HG02763 (cell line): Measurements from ENCODE around the gene MCAT.
"Not testable (repeated sequence)": the region's sequence is repeated elsewhere in the genome, so short reads cannot be mapped to it uniquely, and the experiment has no call there.

Experiments
- ATAC-seq: cut with Tn5 transposase; IDR thresholded peaks from one replicate; pipeline ENCODE4 v1.9.1; 2021; ENCODE audit warnings: mild to moderate bottlenecking, moderate library complexity; ENCODE audit not compliant: unreplicated experiment

Gene MCAT

DNA sequence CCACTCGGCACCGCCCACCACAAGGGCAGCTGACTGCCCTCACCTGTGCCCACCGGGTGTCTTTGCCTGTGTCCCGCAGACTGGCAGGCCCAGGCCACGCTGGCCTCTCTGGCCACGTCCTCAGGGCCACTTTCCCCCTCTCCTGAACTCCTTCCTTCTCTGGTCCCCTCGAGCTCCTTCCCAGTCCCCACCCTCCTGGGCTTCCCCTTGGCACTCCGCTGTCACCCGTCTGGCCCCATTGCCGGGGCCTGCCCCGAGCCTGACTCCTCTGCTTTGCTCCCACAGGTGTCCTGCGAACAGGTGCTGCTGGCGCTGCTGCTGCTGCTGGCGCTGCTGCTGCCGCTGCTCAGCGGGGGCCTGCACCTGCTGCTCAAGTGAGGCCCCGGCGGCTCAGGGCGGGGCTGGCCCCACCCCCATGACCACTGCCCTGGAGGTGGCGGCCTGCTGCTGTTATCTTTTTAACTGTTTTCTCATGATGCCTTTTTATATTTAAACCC lies 14.2 kb downstream of the MCAT start:
- no peak for ATAC-seq

DNA sequence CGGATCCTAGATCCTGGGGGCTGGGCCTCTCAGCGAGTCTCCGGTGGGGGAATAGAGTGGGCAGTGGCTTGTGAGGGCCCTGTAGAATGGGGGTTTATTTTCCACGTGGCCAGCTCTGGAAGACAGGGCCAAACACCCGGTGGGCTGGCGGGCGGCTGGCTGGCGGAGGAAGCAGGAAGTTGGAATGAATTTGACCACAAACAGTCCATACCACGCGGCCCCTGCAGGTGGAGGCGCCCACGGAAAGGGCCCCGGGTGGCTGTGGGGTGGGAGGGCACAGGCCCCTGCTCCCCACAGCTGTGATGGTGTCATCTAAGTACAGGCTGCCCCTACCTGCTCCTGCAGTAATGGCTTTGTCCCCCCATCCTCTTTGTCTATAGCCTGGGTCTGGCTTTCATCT lies 15.1 kb downstream of the MCAT start:
- no peak for ATAC-seq

DNA sequence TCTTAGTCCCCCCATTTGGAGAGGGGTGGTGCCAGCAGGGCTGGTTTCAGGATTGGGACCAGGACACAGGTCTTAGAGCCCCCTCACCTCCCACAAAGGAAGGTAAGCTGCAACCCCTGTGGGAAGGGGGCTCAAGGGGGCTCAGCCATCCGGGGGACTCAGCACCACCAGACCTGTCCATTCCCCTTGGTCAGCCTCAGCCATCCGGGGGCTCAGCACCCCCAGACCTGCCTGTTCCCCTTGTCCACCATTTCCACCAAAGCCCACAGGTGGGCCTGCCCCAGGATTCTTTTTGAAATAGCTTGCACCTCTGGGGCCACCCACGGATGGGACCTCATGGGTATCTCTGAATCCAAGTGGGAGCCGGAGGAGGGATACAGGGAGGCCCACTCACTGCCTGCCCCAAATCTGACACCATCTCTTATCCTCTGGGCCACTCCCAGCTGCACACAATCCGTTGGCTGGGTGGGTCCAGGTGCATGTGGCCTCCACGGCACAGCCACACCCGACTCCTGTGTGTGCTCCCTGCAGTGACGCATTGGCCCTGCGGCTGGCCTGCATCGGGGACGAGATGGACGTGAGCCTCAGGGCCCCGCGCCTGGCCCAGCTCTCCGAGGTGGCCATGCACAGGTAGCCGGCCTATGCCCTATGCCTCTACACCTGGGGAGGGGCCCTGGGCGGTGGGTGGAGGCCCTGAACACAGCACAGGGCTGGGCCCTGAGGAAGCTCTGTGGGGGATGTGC lies 15.9 kb downstream of the MCAT start:
- ATAC-seq = no peak

DNA sequence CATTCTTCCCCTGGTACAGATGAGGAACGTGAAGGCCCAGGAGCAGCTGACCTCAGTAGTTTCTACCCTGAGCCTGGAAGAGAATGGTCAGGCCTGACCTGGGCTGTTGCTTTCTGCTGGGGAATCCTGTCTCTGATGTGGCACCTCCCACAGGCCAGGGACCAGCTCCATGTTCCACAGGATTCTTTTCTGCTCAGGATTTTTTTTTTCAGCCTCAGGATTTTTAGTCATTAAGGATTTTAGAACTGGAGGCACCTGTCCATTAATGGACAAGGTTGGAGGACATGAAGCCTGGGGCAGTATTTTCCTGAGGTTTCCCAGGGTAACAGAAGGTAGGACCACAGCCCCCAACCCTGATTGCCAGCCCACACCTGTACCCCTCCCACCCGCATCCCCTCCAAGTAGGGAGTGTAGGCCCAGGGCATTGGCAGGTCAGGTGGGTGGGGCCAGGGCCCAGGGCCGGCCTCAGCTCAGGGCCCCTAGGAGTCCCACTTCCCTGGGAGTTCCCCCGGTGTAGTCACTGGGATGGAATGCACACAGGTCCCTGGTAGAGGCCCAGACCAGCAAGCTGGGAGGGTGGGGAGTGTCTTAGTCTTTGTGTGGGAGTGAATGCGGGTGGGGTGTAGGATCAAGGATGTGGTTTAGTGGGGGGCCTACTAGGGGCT lies 16.6 kb downstream of the MCAT start:
- no peak for ATAC-seq

DNA sequence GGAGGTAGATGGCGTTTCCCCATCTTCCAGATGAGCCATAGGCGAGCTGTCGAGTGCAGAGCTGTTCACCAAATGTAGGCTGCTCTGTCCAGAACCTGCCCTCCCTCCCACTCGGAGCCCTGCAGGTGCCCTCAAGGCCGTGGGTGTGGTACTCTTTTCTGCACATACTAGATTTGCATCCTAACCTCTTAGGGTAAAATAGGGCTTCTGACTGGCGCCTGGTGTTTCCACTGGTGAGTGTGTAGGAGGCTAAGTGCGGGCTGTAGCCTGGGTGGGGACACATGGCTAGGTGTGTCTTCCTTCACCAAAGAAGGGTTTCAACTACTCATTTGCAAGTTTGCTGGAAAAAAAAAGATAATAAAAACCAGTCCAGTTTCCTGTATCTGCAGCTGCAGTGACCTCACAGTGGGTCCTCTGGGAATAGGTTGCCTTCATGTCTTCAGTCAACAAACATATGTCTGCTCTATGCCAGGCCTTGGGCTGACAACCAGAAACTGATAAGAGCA lies 24.2 kb downstream of the MCAT start:
- ATAC-seq = peak; percentile 61

DNA sequence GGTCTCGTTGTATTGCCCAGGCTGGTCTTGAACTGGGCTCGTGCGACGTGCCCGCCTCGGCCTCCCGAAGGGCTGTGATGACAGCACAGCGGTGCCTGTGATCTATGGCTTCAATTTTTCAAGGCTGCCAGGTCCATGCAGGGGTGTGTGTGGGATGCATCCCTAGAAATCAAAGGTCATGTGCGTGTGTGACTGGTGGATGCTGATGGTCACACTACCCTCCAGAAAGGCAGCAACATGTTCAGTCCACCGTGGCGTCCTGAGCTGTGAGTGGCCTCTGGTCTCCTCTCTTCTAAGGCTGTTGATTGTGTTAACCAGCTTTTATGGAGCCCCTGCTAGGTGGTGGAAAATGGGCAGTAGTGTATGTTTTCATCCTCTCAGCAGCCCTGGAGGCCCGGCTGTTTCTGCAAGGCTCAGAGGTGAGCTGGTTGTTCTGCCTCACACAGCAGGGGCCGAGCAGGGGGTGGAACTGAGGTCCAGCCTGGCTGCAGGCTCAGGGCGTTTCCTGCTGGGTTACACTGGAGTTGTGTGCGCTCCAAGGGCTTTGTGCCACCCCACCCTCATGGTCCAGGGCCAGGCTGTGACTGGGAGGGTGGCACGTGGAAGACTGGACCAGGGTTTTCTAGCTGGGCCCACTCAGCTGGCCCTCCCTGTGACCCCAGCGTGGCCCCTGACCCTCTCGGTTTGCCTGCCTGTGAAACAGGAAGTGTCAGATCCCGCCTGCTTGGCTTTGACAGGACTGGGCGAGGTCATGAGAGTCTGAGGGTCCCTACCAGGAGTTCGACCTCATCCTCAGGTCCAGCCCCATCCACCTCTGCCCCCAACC lies 25.0 kb downstream of the MCAT start:
- ATAC-seq = no peak

DNA sequence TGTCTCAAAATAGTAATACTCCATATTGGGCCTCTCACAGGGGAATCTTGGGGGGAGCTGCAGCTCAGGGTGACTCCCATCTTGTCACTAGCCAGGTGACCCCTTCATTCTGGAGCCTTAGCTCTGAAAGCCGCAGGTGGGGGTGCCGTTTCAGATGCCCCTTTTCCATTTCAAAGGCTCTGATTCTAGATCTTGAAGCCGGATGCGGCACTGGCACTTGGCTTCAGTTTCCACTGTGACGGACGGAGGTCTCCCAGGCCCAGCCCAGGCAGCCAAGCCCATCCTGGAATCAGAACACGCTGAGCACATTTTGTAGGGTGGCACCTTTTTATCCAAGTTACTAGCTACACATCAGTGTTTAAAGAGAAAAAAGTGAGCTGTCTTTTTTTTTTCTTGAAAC lies 26.3 kb downstream of the MCAT start:
- no peak for ATAC-seq

DNA sequence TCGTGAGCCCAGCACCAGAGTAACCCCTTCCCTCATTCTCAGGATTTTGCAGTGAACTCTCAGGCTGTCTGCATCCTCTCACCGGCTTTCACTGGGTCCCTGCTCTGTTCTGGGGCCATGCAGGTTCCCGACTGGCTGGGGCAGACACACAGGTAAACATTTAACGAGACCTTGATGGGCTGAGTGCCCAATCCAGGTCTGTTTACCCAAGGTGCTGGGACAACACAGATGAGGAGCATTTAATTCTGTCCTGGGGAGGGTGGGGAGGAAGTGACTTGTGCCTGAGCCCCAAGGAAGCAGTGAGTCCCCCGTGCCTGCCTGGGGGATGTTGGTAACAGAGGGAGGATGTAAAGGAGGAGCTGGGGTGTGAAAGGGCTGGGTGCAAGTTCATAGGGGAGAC lies 28.2 kb downstream of the MCAT start:
- ATAC-seq = no peak

DNA sequence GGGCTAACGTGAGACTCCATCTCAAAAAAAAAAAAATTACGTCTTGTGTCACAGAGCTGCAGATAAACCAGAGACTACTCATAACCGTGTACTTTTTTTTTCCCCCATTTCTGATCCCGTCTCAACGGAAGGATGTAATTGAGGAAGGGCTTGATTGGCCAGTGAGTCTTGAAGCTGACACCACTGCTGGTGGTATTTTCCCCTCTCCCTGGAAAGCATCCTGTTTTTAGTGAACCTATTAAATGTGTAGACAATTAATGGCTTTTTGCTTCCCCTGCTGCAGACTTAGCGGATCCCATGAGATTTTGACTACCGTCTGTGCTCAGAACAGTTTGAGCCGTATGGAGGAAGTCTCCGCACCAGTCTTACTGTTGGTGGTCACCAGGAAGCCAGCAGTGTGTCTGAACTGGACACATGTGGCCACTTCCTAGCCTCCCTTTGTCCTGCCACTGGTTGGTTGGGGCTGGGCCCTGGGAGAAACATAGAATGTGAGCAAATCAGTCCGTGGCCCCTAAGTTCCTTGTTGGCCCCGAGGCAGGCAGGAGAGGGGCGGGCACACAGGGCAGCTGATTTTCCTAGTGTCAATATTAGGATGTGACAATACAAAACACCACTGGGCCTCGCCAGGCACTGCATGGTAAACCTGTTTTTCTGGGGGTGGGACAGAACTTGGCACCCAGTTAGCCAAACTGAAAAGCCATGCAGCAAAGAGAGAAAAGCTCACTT lies 29.5 kb downstream of the MCAT start:
- ATAC-seq = no peak

DNA sequence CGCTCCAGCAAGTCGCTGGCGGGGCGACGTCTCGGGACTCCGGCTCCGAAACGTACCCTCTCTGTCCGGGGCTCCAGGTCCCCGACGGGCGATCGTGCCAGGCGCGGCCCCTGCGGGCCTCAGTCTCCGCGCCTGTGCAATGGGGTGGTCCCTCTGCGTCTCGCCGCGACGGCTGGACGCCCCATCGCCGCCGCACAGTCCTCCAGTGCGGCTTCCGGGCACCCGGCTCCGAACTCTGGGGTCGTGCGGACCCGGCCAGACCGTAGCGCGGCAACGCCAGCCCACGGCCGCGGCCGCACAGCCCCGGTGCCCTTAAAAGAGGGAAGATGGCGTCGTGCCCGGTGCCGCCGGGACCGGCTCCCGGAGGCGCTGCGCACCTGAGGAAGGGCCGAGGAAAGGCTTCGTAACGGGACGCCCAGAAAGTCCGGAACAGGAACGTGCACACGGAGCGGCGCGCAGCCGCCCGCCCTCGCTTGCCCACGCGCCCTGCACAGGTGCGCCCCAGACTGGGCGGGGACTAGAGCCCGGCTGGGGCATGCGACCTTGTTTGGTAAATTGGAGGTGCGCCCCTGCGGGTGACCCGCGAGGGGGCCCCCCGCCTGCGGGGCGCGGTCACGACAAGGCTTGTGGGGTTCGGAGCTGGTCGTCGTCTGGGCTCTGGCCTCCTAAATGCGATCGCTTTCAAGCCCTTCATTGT lies 32.1 kb downstream of the MCAT start:
- no peak for ATAC-seq

DNA sequence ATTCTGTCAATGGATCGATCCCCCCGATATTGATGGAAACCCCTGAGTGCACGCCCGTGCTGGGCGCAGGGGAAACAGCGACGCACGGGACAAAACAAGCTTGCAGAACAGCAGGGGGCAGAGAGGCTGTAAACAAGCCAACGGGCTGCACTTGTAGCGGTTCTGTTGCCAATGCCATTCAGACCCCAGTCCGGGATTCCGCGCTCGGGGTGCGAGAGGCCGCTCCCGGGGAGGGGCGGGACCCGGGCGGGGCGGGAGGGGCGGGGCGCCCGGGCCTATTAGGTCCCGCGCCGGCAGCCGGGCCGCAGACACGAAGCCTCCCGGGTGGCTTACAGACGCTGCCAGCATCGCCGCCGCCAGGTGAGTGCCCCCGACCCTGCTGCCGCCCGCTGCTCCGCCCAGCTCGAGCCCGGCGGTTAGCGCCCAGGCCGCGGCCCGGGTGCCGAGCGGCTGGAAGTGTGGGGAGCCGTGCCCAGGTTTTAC lies 32.7 kb downstream of the MCAT start, which contains the start of gene BIK:
BIK (plus strand) TSS at position 307 of the 483 bp plus-strand sequence. CDS start 13,273 bp downstream, outside the sequence.
- no peak for ATAC-seq

DNA sequence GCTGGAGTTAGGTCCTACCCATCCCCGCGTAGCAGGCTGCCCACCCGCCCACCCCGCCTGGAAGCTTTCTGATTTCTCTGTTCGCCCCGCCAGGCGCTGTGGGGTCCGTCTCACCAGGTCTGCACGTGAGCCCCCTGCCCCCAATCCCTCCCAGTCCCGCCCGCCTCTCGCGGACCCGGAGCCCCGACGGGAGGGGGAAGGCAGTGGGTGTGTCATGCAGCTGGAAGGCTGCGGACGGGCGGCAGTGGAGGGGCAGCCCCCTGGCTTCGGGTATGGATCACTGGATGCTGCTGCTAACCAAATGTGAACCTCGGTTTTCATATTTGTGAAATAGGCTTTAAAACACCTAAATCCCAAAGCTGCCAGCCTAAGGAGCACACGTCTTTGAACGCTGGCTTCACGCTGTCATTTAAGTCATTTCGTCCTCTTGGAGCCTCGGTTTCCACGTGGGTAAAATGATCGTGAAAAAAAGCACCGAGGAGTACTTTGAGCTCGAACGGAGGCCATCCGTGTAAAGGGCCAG lies 33.2 kb downstream of the MCAT start:
- ATAC-seq = no peak

DNA sequence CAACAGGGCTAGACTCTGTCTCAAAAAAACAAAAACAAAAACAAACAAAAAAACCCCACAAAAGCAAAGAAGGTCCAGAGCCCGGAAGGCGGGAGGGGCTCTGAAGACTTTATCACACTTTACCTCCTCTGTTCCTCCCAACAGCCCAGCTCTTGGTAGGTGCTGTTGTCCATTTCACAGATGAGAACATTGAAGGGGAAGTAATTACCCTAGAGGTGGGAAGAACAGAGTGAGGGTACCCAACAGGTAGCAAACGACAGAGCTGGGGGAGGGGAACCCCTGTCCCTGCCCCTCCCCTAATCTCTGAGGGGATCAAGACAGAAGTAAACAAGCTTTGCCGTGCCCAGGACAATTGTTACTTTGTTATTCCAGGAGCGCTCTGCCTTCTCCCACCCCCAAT lies 33.7 kb downstream of the MCAT start:
- ATAC-seq = no peak

DNA sequence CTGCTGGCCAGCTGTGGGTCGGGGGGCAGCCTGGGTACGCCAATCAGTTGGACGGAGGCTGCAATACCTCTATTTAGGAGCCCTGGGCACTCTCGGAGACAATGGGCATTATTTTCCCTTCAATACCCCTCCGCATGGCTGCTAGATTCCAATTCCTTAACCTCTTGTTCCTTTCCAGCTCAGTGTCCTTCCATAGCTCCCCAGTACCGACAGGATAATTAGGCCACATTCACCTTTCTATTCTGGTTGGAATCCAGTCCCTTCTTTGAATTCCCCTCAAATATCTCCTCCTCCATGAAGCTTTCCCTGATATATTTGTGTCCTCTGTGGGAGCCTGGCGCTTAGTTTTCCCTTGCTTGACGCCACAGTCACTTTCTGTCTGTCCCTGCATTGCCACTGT lies 36.9 kb downstream of the MCAT start:
- no peak for ATAC-seq

DNA sequence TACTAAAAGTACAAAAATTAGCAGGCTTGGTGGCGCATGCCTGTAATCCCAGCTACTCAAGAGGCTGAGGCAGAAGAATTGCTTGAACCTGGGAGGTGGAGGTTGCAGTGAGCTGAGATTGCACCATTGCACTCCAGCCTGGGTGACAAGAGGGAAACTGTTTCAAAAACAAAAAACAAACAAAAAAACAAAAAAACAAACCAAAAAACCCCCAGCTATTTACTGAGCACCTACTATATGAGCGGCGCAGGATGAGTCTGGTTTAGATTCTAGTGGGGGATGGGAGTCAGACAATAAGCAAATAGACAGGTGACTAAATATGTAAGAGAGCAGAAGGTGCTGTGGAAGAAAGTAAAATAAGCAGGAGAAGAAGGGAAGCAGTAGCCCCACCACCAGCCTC lies 38.2 kb downstream of the MCAT start:
- ATAC-seq = not testable (repeated sequence)

DNA sequence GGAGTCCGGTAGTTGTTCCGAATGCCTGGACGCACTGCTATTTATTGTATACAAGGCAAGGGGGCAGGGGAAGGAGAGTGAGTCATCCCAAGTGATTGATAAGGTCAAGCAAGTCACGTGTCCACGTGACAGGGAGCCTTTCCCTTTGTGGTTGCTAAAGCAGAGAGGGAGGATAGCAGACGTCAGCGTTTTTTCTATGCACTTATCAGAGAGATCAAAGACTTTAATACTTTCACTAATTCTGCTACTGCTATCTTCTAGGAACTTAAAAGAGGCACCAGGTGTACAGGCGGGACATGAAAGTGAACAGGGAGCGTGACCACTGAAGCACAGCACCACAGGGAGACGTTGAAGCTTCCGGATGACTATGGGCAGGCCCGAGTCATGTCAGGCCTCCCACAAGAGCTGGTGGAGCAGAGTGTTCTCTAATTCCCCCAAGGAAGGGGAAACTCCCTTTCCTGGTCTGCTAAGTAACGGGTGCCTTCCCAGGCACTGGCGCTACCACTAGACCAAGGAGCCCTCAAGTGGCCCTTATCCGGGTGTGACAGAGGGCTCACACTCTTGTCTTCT lies 39.1 kb downstream of the MCAT start:
- not testable (repeated sequence) for ATAC-seq

DNA sequence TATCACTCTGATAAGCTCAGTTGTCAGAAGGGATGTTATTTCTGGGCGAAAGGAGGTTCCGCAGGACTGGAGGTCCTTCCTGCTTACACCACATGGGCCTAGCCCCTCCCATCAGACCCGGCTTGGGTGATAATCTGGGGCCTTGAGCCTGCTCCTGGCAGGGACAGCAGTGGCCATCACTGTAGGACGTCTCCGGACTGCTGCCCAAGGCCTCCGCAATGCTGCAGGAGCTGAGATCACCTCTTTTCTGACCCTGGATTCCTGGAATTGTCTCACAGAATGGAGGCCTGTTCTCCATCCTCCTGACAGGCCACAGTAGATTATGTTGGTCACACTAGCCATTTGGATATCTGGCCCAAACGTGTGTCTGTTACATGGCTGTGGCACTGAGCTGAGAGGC lies 41.9 kb downstream of the MCAT start:
- no peak for ATAC-seq

DNA sequence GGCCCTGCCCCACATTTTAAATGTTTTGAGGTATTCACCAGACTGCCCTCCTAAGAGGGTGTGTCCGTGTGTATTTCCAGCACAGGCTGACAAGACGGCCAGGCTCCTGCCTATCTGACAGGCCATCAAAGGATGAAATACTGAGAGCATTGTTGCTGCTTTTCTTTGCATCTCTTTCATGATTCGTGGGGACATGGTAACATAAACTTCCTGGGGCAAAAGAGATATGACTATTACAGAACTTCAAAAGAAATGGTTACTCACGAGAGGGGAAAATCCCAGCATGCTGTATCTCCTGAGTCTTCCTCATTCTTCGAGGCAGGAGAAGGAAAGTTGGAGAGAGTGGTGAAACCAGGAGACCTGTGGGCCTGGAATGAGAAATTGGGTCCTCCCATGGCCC lies 43.0 kb downstream of the MCAT start:
- ATAC-seq = no peak

DNA sequence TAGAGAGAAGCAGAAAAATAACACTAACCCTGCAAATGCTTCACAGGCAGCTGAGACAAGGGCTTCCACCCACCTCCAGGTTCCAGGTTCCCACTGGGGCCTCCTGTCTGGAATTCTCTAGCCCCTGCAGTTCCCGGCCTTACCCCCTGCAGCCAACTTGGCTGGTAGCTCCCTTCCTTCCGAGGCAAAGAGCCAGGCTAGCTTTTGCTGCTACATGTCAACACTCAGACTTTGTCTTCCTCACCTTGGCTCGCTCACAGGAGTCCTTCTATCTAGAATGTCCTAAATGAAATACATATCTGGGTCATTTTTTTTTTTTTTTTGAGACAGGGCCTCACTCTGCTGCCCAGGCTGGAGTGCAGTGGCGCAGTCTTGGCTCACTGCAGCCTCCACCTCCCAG lies 44.1 kb downstream of the MCAT start:
- no peak for ATAC-seq
